Right lobe of liver (tissue), 4 donors: ENCODE measurements around the gene PLPPR3.

Source experiments
- CTCF ChIP-seq, 4 donors: fragments of 200-600 bp in 3 of 4; fragments of 450-650 bp in 1 of 4; IDR thresholded peaks; one replicate each; pipeline versions ENCODE4 v1.5.1 to v1.8.0; 2016 to 2022; ENCODE audit warnings: antibody characterized with exemption in 4 of 4, mild to moderate bottlenecking in 2 of 4
- POLR2A ChIP-seq: fragments of 450-650 bp; IDR thresholded peaks from one replicate; pipeline ENCODE4 v1.6.1; 2017; ENCODE audit warnings: antibody characterized with exemption, mild to moderate bottlenecking
- donor health status: DM: no; HTN: no; CAD: no.
- donor health status: DM: no; HTN: no; CAD: no.
- donor health status: DM: no; HTN: yes; CAD: no.

DNA sequence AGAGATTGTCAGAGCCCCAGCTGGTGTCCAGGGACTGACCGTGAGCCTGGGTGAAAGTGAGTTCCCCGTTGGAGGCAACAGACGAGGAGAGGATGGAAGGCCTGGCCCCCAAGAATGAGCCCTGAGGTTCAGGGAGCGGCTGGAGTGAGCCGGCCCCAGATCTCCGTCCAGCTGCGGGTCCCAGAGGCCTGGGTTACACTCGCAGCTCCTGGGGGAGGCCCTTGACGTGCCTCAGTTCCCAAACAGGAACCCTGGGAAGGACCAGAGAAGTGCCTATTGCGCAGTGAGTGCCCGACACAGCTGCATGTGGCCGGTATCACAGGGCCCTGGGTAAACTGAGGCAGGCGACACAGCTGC, 29.2 kb upstream of the PLPPR3 start:
- TF ChIP-seq POLR2A (no peak), CTCF (IDR thresholded peaks at IDR 0.05) (no peak)
